ENCODE results near the gene GNMT. TPM values are rescaled to one million over a fixed set of nuclear protein-coding genes. Genes with fewer than 3 reads are reported as not detected.
"Not testable (repeated sequence)": the region's sequence is repeated elsewhere in the genome, so short reads cannot be mapped to it uniquely, and the experiment has no call there.

The GNMT gene
- total and polyA plus RNA-seq, 9 of the 15 experiments (the other 6 are each of a cell fraction or from before 2014, with no cell fraction given) = 0.11 to 0.29 (median 0.15) TPM; not detected in 6

- CTCF ChIA-PET (ENCODE audit: low intra/inter-chr PET ratio) = no interaction called here
- BruUV-seq (replicated peaks) = no TSS peak
Measured at GRCh38 chr6:42996513-42996912, 36.0 kb downstream of the GNMT start.

GRCh38 chr6:42998205-42998604, 37.7 kb downstream of the GNMT start:
- H3K27ac ChIP-seq (ENCODE audit: extremely low read depth, low read depth, low read length); DNase-seq (ENCODE audit: extremely low read depth in 1 of 4, low spot score in 3 of 4); H3K79me2 ChIP-seq (ENCODE audit: control insufficient read depth, insufficient read depth, low read length); intact Hi-C loops (cut with micrococcal nuclease); H3K4me1 ChIP-seq (replicated peaks in 1 of 2; ENCODE audit: control insufficient read depth in 2 of 2, insufficient read depth in 2 of 2, low read length in 2 of 2); FAIRE-seq; H3K36me3 ChIP-seq (ENCODE audit: control insufficient read depth, insufficient read depth, low read length); H2AFZ ChIP-seq (ENCODE audit: low read depth, low read length); H4K20me1 ChIP-seq (replicated peaks; ENCODE audit: control insufficient read depth, insufficient read depth, low read length); ATAC-seq; H3K4me2 ChIP-seq (ENCODE audit: insufficient read depth, low read length); H3K9me3 ChIP-seq (replicated peaks; ENCODE audit: control insufficient read depth, insufficient read depth, low read depth, low read length); H3K4me3 ChIP-seq; H3K9me1 ChIP-seq (ENCODE audit: control insufficient read depth, insufficient read depth, low read length); CTCF ChIA-PET (ENCODE audit: low intra/inter-chr PET ratio); BruUV-seq (replicated peaks); in situ Hi-C loops (cut with MboI); H3K9ac ChIP-seq (ENCODE audit: insufficient read depth in 1 of 2, low read depth in 2 of 2, low read length in 2 of 2); H3K27me3 ChIP-seq (ENCODE audit: control insufficient read depth in 2 of 2, insufficient read depth in 2 of 2, low read length in 2 of 2): not testable (repeated sequence)
- POLR2A ChIA-PET = interaction anchor here (0.8 to 2.4 kb wide), 2 partner anchors 10 to 15 kb away, joined by 3 to 12 read pairs; partner anchors contain the start of gene MEA1
- WGBS (ENCODE audit: insufficient coverage, low coverage, missing lambda C conversion rate) = 91% methylated on average over 9 of the region's 9 CpGs

More at GRCh38 chr6:42996513-42996912, 36.0 kb downstream of the GNMT start:
- H3K36me3 ChIP-seq (ENCODE audit: control insufficient read depth, insufficient read depth, low read length) = peaks cover 9% of the 10 kb centered on the region
- H3K4me2 ChIP-seq (ENCODE audit: insufficient read depth, low read length) = no peak overlapping the region
- H3K79me2 ChIP-seq (ENCODE audit: control insufficient read depth, insufficient read depth, low read length) = no peaks in the 10 kb centered on the region
- in situ Hi-C loops (cut with MboI) (no loop called here), intact Hi-C loops (cut with micrococcal nuclease) (no loop called here)
- no peak for TF ChIP-seq BMI1 (IDR thresholded peaks at IDR 0.05; ENCODE audit: low read length)
- 0 out of 6 replicates have a peak, but pooled peaks of 1 of the 3 experiments have one; percentile 3 for TF ChIP-seq CTCF (IDR thresholded peaks at IDR 0.05 in 2 of 3, conservative IDR thresholded peaks at IDR 0.05 in 1 of 3; ENCODE audit: insufficient read depth in 2 of 3, low read depth in 1 of 3, low read length in 3 of 3)
- 0 out of 5 replicates have a peak, but pooled peaks cover 0 to 4% of the 10 kb centered on the region in 2 experiments for H3K4me1 ChIP-seq (replicated peaks in 1 of 2; ENCODE audit: control insufficient read depth in 2 of 2, insufficient read depth in 2 of 2, low read length in 2 of 2)
- ATAC-seq (no peak), FAIRE-seq (no peak), DNase-seq (ENCODE audit: extremely low read depth in 1 of 4, low spot score in 3 of 4) (no peak)
- H2AFZ ChIP-seq (ENCODE audit: low read depth, low read length) = no peak overlapping the region
- no peak overlapping the region for H3K9ac ChIP-seq (ENCODE audit: insufficient read depth in 1 of 2, low read depth in 2 of 2, low read length in 2 of 2)
- H3K4me3 ChIP-seq = no peak overlapping the region
- H4K20me1 ChIP-seq (replicated peaks; ENCODE audit: control insufficient read depth, insufficient read depth, low read length) = no peaks in the 10 kb centered on the region
- H3K27ac ChIP-seq (ENCODE audit: extremely low read depth, low read depth, low read length) = no peak overlapping the region
- H3K9me1 ChIP-seq (ENCODE audit: control insufficient read depth, insufficient read depth, low read length) = no peaks in the 10 kb centered on the region
- no peaks in the 10 kb centered on the region for H3K27me3 ChIP-seq (ENCODE audit: control insufficient read depth in 2 of 2, insufficient read depth in 2 of 2, low read length in 2 of 2)
- no peaks in the 10 kb centered on the region for H3K9me3 ChIP-seq (replicated peaks; ENCODE audit: control insufficient read depth, insufficient read depth, low read depth, low read length)
- POLR2A ChIA-PET = interaction anchor here (0.6 to 2.3 kb wide), 4 partner anchors 10 to 1249 kb away, joined by 3 to 10 read pairs (median 6); partner anchors contain the start of genes KLHDC3, MEA1 and PEX6

Data from K562 (cell line).